ENCODE data around the gene BCAS1.

GRCh38 chr20:54112221-54112884, 42.0 kb upstream of the BCAS1 start:
- no peak for TF ChIP-seq CTCF (conservative IDR thresholded peaks at IDR 0.05)
- TF ChIP-seq EZH2 (IDR thresholded peaks at IDR 0.05; ENCODE audit: low read depth): no peak
